ENCODE data around the gene TSHR.

DNA sequence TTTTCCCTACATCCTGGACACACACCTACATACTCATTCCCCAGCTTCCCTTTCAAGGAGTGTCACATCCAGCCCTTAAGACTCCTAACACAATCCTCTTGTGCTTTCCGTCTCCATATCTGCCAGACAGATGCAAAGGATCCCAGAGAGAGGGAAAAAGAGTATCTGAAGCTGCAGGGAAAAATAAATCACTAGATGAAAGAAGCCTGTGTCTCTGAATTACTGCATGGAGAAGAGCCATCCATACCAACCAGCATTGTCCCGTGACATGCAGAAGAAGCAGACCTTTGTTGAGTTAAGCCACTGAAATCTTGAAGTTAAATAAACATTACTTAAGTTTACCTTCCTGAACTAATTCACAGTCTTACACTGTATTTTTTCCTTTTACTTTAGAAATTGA, 210.7 kb downstream of the TSHR start:
- TF ChIP-seq, protein P1, sequence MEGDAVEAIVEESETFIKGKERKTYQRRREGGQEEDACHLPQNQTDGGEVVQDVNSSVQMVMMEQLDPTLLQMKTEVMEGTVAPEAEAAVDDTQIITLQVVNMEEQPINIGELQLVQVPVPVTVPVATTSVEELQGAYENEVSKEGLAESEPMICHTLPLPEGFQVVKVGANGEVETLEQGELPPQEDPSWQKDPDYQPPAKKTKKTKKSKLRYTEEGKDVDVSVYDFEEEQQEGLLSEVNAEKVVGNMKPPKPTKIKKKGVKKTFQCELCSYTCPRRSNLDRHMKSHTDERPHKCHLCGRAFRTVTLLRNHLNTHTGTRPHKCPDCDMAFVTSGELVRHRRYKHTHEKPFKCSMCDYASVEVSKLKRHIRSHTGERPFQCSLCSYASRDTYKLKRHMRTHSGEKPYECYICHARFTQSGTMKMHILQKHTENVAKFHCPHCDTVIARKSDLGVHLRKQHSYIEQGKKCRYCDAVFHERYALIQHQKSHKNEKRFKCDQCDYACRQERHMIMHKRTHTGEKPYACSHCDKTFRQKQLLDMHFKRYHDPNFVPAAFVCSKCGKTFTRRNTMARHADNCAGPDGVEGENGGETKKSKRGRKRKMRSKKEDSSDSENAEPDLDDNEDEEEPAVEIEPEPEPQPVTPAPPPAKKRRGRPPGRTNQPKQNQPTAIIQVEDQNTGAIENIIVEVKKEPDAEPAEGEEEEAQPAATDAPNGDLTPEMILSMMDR (IDR thresholded peaks at IDR 0.05): no peak
- no peak for TF ChIP-seq POLR2A (IDR thresholded peaks at IDR 0.05)

All from tibial nerve (tissue), 3 donors.